22Rv1 (cell line): ENCODE measurements around the gene HTRA1.

Experiments used
- CTCF ChIP-seq: fragments of 450-650 bp; IDR thresholded peaks from 2 replicates; pipeline ENCODE4 v1.5.1; 2017; ENCODE audit warnings: mild to moderate bottlenecking
- ZFX ChIP-seq: fragments of 450-650 bp; IDR thresholded peaks from 2 replicates; pipeline ENCODE4 v1.6.1; 2017; ENCODE audit warnings: antibody characterized with exemption, borderline replicate concordance

- TF ChIP-seq CTCF = no peak
- no peak for TF ChIP-seq ZFX
Observed at GRCh38 chr10:122530177-122530576, 68.8 kb downstream of the HTRA1 start.
